CD4-positive, alpha-beta T cell treated with Interleukin-1 beta for 1 hour (primary cell): Measurements from ENCODE around the gene ZFHX3.
A peak's percentile ranks its signal among the peaks of the same experiment; 100 is the strongest.
"Not testable (repeated sequence)": the region's sequence is repeated elsewhere in the genome, so short reads cannot be mapped to it uniquely, and the experiment has no call there.

Source experiments
- DNase-seq, 2 donors: peaks; one replicate each; pipeline ENCODE4 v3.0.0-alpha.2; 2020 to 2022

ZFHX3 gene, protein sequence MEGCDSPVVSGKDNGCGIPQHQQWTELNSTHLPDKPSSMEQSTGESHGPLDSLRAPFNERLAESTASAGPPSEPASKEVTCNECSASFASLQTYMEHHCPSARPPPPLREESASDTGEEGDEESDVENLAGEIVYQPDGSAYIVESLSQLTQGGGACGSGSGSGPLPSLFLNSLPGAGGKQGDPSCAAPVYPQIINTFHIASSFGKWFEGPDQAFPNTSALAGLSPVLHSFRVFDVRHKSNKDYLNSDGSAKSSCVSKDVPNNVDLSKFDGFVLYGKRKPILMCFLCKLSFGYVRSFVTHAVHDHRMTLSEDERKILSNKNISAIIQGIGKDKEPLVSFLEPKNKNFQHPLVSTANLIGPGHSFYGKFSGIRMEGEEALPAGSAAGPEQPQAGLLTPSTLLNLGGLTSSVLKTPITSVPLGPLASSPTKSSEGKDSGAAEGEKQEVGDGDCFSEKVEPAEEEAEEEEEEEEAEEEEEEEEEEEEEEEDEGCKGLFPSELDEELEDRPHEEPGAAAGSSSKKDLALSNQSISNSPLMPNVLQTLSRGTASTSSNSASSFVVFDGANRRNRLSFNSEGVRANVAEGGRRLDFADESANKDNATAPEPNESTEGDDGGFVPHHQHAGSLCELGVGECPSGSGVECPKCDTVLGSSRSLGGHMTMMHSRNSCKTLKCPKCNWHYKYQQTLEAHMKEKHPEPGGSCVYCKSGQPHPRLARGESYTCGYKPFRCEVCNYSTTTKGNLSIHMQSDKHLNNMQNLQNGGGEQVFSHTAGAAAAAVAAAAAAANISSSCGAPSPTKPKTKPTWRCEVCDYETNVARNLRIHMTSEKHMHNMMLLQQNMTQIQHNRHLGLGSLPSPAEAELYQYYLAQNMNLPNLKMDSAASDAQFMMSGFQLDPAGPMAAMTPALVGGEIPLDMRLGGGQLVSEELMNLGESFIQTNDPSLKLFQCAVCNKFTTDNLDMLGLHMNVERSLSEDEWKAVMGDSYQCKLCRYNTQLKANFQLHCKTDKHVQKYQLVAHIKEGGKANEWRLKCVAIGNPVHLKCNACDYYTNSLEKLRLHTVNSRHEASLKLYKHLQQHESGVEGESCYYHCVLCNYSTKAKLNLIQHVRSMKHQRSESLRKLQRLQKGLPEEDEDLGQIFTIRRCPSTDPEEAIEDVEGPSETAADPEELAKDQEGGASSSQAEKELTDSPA (N-terminal part only)

GRCh38 chr16:73047536-73048291, at the start of gene ZFHX3:
Gene ZFHX3 (minus strand): TSS chr16:73048128. CDS start chr16:72960145, 87,983 bp downstream.
- DNase-seq, result peak; percentile 24 to 71

- DNase-seq, result no peak
Observed at GRCh38 chr16:73096510-73096909, 48.6 kb upstream of the ZFHX3 start.

DNA sequence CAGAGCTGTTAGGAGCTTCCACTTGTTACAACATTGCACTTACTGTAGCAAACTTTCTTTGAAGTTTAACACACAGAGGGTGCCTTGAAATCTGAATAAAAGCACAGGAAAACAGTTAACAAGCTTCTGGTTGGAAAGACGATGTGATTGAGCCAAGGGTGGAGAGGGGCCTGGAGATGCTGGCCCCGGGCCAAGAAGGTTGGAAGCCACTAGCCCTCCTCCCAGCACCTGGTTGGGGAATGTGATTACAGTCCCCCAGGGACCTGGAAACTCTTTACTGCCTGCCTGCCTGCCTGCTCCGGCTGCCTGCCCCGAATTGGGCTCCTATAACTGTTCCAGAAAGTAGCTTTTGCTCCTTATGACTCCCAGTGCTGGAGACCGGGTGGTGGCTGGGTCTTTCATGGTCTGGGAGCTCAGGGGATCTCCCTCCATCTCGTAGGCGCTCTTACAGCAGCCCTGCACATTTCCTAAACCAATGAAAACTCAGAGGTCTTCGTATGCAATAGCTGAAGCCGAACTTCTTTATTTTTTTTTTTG, 48.0 kb upstream of the ZFHX3 start:
- DNase-seq, result no peak

DNA sequence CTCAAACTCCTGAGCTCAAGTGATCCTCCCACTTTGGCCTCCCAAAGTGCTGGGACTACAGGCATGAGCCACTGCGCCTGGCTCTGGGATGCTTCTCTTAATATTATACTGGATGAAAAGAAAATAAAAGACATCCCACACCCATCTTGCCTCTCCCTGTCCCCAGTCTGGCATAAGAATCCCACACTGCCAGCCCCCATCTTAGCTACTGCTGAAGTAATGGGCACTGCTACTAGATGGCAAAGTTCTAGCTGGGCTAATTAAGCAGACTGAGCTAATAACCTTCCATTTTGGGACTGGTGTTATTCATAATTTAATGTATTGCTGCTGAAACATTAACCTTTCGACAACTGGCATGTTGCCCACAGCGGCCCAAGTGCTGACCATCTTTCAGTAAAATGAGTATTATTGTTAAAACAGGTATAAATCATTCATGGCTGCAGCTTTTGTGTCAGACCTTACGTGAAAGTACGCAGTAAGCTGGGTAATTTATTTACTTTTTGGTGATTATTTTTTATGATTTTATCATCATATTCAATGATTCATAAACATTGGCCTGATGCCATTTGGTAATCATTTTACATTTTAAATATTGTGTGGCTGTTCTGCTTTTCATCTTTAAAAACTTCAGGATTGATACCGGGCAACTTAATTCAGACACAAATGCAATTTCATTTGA, 47.4 kb upstream of the ZFHX3 start:
- no peak for DNase-seq

DNA sequence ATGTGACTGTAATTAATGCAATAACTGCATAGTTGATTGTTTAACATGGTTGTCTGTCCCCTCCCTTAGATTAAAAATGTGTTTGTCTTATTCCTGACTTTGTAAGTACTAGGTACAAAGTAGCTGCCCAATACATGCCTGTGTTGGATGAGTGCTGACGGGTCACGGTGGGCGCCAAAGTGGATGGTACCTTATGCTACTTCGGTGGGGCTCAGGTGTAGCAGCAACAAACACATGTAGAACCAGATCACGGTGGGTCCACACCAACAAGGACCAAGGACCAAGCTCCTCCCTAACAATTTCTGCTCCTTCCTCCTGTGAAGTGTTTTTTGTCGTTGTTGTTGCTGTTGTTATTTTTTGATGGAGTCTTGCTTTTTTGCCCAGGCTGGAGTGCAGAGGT, 46.4 kb upstream of the ZFHX3 start:
- DNase-seq, result no peak

GRCh38 chr16:73093146-73094144, 45.5 kb upstream of the ZFHX3 start:
- DNase-seq, result no peak

- DNase-seq, result no peak
Observed at GRCh38 chr16:73092236-73092781, 44.4 kb upstream of the ZFHX3 start.

DNA sequence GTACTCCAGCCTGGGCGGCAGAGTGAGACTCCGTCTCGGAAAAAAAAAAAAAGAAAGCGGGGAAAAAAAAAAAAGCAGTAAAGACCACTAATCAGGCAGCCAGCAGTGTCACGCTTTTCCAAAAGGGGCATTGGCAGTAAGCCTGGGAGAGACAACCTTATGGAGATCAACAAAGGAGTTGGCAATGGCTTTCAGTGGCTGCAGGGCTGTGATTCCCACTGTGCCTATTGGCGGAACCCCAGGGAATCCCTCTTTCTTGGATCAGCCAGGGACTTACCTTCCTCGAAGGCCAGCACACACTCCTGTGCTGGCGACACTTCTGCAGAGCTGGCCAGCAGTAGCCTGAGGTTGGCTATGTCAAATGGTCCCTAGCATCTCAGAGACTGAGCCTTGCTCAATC, 43.2 kb upstream of the ZFHX3 start:
- DNase-seq, result no peak

GRCh38 chr16:73089420-73089819, 41.5 kb upstream of the ZFHX3 start:
- DNase-seq, result no peak

DNA sequence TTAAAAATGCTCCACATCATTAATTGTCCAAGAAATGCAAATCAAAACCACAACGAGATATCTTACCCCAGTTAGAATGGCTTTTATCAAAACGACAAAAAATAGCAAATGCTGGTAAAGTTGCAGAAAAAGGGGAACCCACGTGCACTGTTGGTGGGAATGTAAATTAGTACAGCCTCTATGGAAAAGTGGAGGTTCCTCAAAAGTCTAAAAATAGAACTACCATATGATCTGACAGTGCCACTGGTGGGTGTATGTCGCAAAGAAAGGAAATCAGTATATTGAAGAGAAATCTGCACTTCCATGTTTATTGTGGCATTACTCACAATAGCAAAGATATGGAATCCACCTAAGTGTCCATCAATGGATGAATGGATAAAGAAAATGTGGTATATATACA, 38.2 kb upstream of the ZFHX3 start:
- DNase-seq, result no peak

- no peak for DNase-seq
Observed at GRCh38 chr16:73083271-73083670, 35.3 kb upstream of the ZFHX3 start.

GRCh38 chr16:73082634-73083051, 34.7 kb upstream of the ZFHX3 start:
- not testable (repeated sequence) for DNase-seq

- DNase-seq, result no peak
Observed at GRCh38 chr16:73080931-73081330, 33.0 kb upstream of the ZFHX3 start.

GRCh38 chr16:73076324-73076810, 28.4 kb upstream of the ZFHX3 start:
- DNase-seq, result no peak

- DNase-seq, result no peak
Observed at GRCh38 chr16:73074382-73074781, 26.5 kb upstream of the ZFHX3 start.

GRCh38 chr16:73072051-73072450, 24.1 kb upstream of the ZFHX3 start:
- DNase-seq, result not testable (repeated sequence)

GRCh38 chr16:73071131-73071940, 23.4 kb upstream of the ZFHX3 start:
- no peak for DNase-seq

- DNase-seq, result no peak
Observed at GRCh38 chr16:73069581-73070262, 21.8 kb upstream of the ZFHX3 start.
